Prostate gland (tissue), 2 donors: ENCODE data around the gene CSKMT.

Experiments
- CTCF ChIP-seq, 4 experiments: fragments of 200-600 bp in 2 of 4; fragments of 450-650 bp in 2 of 4; sonication (generic) in 2 of 4; IDR thresholded peaks; 1 replicate in 3 of 4; 2 replicates in 1 of 4; pipeline ENCODE4 v1.5.1; 2016 to 2019; ENCODE audit warnings: antibody characterized with exemption in 4 of 4, mild to moderate bottlenecking in 2 of 4, moderate library complexity in 2 of 4
- POLR2A ChIP-seq: fragments of 450-650 bp; IDR thresholded peaks from one replicate; pipeline ENCODE4 v1.6.1; 2016; ENCODE audit warnings: antibody characterized with exemption, mild to moderate bottlenecking
- POLR2AphosphoS5 ChIP-seq: sonication (generic); formaldehyde crosslinking; IDR thresholded peaks from one replicate; pipeline ENCODE4 v1.6.1; 2017; ENCODE audit warnings: antibody characterized with exemption

GRCh38 chr11:62678770-62679696 is 13.9 kb downstream of the CSKMT start, which contains the start of gene UBXN1:
- no peak for TF ChIP-seq CTCF (IDR thresholded peaks at IDR 0.05)
- TF ChIP-seq POLR2A = peak; percentile 16
- TF ChIP-seq POLR2AphosphoS5 = peak; percentile 97
